ENCODE measurements around the gene RALGAPA2. TPM values are rescaled to one million over a fixed set of nuclear protein-coding genes. Genes with fewer than 3 reads are reported as not detected.
"Not testable (repeated sequence)": the region's sequence is repeated elsewhere in the genome, so short reads cannot be mapped to it uniquely, and the experiment has no call there.

RALGAPA2 gene
- total RNA-seq, 1 experiment from 2014 or later = 10.8 TPM

- H3K79me2 ChIP-seq (ENCODE audit: insufficient read depth, low read length); H3K9ac ChIP-seq (ENCODE audit: low read length); BruUV-seq (replicated peaks); H4K20me1 ChIP-seq (ENCODE audit: insufficient read depth); H3K4me1 ChIP-seq (ENCODE audit: control insufficient read depth in 1 of 2, insufficient read depth in 2 of 2, low read length in 2 of 2); ATAC-seq; DNase-seq (ENCODE audit: low read depth, low spot score); H3K27me3 ChIP-seq (ENCODE audit: insufficient read depth, low read length); H3K27ac ChIP-seq (ENCODE audit: low read depth, low read length); H3K36me3 ChIP-seq (ENCODE audit: control insufficient read depth in 1 of 2, insufficient read depth in 2 of 2, low read length in 2 of 2); RAD21 ChIA-PET (ENCODE audit: low non-redundant PET in 1 of 2, low total read pairs in 2 of 2, uncharacterized antibody in 2 of 2, unreplicated experiment in 2 of 2); intact Hi-C loops (cut with micrococcal nuclease); H3K9me3 ChIP-seq (ENCODE audit: control insufficient read depth in 1 of 2, insufficient read depth in 1 of 2, low read depth in 1 of 2, low read length in 2 of 2); H2AFZ ChIP-seq (ENCODE audit: low read depth, low read length, poor library complexity, severe bottlenecking); POLR2A ChIA-PET; H3K4me3 ChIP-seq (replicated peaks in 1 of 2; ENCODE audit: low read depth in 1 of 2, low read length in 2 of 2); H3K4me2 ChIP-seq (ENCODE audit: low read length); H3K9me2 ChIP-seq (ENCODE audit: insufficient read depth); CTCF ChIA-PET: not testable (repeated sequence)
These were observed 356.9 kb downstream of the RALGAPA2 start for GRCh38 chr20:20355503-20355902.

DNA sequence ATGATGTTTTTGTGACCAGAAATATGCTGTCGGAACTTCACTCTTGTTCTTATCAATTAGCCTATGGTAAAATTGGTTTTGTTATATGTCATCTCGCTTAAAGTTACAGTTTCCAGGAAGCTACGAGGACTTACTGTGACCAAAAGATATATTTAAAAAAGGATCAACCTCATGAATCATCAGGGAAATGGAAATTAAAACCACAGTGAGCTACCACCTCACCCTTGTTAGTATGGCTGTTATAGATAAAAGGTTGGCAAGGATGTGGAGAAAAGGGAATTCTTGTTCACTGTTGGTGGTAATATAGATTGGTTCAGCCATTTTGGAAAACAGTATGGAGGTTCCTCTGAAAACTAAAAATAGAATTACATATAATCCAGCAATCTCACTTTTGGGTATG is 358.9 kb downstream of the RALGAPA2 start:
- Histone ChIP-seq H3K79me2 (ENCODE audit: insufficient read depth, low read length) (no peaks in the 10 kb centered on the region), H3K9me2 (ENCODE audit: insufficient read depth) (no peaks in the 10 kb centered on the region), H3K9ac (ENCODE audit: low read length) (no peak overlapping the region), H3K36me3 (ENCODE audit: control insufficient read depth in 1 of 2, insufficient read depth in 2 of 2, low read length in 2 of 2) (no peaks in the 10 kb centered on the region), H3K27ac (ENCODE audit: low read depth, low read length) (no peak overlapping the region), H2AFZ (ENCODE audit: low read depth, low read length, poor library complexity, severe bottlenecking) (no peak overlapping the region), H3K9me3 (ENCODE audit: control insufficient read depth in 1 of 2, insufficient read depth in 1 of 2, low read depth in 1 of 2, low read length in 2 of 2) (no peaks in the 10 kb centered on the region), H3K4me2 (ENCODE audit: low read length) (no peak overlapping the region), H3K4me1 (ENCODE audit: control insufficient read depth in 1 of 2, insufficient read depth in 2 of 2, low read length in 2 of 2) (no peaks in the 10 kb centered on the region), H3K27me3 (ENCODE audit: insufficient read depth, low read length) (0 out of 2 replicates have a peak, but pooled peaks cover 6% of the 10 kb centered on the region), H4K20me1 (ENCODE audit: insufficient read depth) (no peaks in the 10 kb centered on the region), H3K4me3 (replicated peaks in 1 of 2; ENCODE audit: low read depth in 1 of 2, low read length in 2 of 2) (no peak overlapping the region)
- TF ChIP-seq EZH2 (IDR thresholded peaks at IDR 0.05) = no peak
- CTCF ChIA-PET = no interaction called here
- ATAC-seq (no peak), DNase-seq (ENCODE audit: low read depth, low spot score) (no peak)
- BruUV-seq (replicated peaks) = no TSS peak
- POLR2A ChIA-PET = no interaction called here
- RAD21 ChIA-PET (ENCODE audit: low non-redundant PET in 1 of 2, low total read pairs in 2 of 2, uncharacterized antibody in 2 of 2, unreplicated experiment in 2 of 2) = no interaction called here
- intact Hi-C loops (cut with micrococcal nuclease) = no loop called here

GRCh38 chr20:20344476-20344875 is 368.0 kb downstream of the RALGAPA2 start:
- H4K20me1 ChIP-seq (ENCODE audit: insufficient read depth) = no peaks in the 10 kb centered on the region
- DNase-seq (ENCODE audit: low read depth, low spot score) (no peak), ATAC-seq (no peak)
- no peaks in the 10 kb centered on the region for H3K79me2 ChIP-seq (ENCODE audit: insufficient read depth, low read length)
- H3K27me3 ChIP-seq (ENCODE audit: insufficient read depth, low read length) = peaks cover 4% of the 10 kb centered on the region; the same call in 1 of the 2 replicates
- H3K27ac ChIP-seq (ENCODE audit: low read depth, low read length) = no peak overlapping the region
- H3K9ac ChIP-seq (ENCODE audit: low read length) = no peak overlapping the region
- intact Hi-C loops (cut with micrococcal nuclease) = no loop called here
- no peaks in the 10 kb centered on the region for H3K9me2 ChIP-seq (ENCODE audit: insufficient read depth)
- RAD21 ChIA-PET (ENCODE audit: low non-redundant PET in 1 of 2, low total read pairs in 2 of 2, uncharacterized antibody in 2 of 2, unreplicated experiment in 2 of 2) = no interaction called here
- POLR2A ChIA-PET = no interaction called here
- CTCF ChIA-PET = no interaction called here
- H3K4me3 ChIP-seq (replicated peaks in 1 of 2; ENCODE audit: low read depth in 1 of 2, low read length in 2 of 2) = no peak overlapping the region
- no peak overlapping the region for H2AFZ ChIP-seq (ENCODE audit: low read depth, low read length, poor library complexity, severe bottlenecking)
- BruUV-seq (replicated peaks) = no TSS peak
- H3K4me2 ChIP-seq (ENCODE audit: low read length) = no peak overlapping the region
- no peaks in the 10 kb centered on the region for H3K4me1 ChIP-seq (ENCODE audit: control insufficient read depth in 1 of 2, insufficient read depth in 2 of 2, low read length in 2 of 2)
- H3K36me3 ChIP-seq (ENCODE audit: control insufficient read depth in 1 of 2, insufficient read depth in 2 of 2, low read length in 2 of 2) = no peaks in the 10 kb centered on the region
- H3K9me3 ChIP-seq (ENCODE audit: control insufficient read depth in 1 of 2, insufficient read depth in 1 of 2, low read depth in 1 of 2, low read length in 2 of 2) = no peaks in the 10 kb centered on the region
- TF ChIP-seq, protein P1, sequence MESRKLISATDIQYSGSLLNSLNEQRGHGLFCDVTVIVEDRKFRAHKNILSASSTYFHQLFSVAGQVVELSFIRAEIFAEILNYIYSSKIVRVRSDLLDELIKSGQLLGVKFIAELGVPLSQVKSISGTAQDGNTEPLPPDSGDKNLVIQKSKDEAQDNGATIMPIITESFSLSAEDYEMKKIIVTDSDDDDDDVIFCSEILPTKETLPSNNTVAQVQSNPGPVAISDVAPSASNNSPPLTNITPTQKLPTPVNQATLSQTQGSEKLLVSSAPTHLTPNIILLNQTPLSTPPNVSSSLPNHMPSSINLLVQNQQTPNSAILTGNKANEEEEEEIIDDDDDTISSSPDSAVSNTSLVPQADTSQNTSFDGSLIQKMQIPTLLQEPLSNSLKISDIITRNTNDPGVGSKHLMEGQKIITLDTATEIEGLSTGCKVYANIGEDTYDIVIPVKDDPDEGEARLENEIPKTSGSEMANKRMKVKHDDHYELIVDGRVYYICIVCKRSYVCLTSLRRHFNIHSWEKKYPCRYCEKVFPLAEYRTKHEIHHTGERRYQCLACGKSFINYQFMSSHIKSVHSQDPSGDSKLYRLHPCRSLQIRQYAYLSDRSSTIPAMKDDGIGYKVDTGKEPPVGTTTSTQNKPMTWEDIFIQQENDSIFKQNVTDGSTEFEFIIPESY (IDR thresholded peaks at IDR 0.05; ENCODE audit: extremely low read depth, insufficient replicate concordance, low read length) = no peak
- TF ChIP-seq RAD21 (IDR thresholded peaks at IDR 0.05; ENCODE audit: low read depth) (no peak), FOSL1 (IDR thresholded peaks at IDR 0.05; ENCODE audit: low read depth) (no peak), CEBPB (IDR thresholded peaks at IDR 0.05; ENCODE audit: low read depth) (no peak), TCF7L2 (IDR thresholded peaks at IDR 0.05; ENCODE audit: borderline replicate concordance, extremely low read depth, insufficient read depth, insufficient read length) (no peak), CTCF (IDR thresholded peaks at IDR 0.05 in 2 of 3, conservative IDR thresholded peaks at IDR 0.05 in 1 of 3; ENCODE audit: borderline replicate concordance in 1 of 3, insufficient read depth in 1 of 3, low read depth in 2 of 3, low read length in 2 of 3) (no peak), CBX3 (IDR thresholded peaks at IDR 0.05; ENCODE audit: low read depth) (no peak), EGR1 (IDR thresholded peaks at IDR 0.05; ENCODE audit: low read depth) (no peak), ZNF274 (IDR thresholded peaks at IDR 0.05; ENCODE audit: low read depth, low read length) (no peak), ZFX (IDR thresholded peaks at IDR 0.05) (no peak), SP1 (IDR thresholded peaks at IDR 0.05; ENCODE audit: low read depth) (no peak)

All from HCT116 (cell line).